ENCODE data around the gene DBN1.
A peak's percentile ranks its signal among the peaks of the same experiment; 100 is the strongest.

The DBN1 gene

DNA sequence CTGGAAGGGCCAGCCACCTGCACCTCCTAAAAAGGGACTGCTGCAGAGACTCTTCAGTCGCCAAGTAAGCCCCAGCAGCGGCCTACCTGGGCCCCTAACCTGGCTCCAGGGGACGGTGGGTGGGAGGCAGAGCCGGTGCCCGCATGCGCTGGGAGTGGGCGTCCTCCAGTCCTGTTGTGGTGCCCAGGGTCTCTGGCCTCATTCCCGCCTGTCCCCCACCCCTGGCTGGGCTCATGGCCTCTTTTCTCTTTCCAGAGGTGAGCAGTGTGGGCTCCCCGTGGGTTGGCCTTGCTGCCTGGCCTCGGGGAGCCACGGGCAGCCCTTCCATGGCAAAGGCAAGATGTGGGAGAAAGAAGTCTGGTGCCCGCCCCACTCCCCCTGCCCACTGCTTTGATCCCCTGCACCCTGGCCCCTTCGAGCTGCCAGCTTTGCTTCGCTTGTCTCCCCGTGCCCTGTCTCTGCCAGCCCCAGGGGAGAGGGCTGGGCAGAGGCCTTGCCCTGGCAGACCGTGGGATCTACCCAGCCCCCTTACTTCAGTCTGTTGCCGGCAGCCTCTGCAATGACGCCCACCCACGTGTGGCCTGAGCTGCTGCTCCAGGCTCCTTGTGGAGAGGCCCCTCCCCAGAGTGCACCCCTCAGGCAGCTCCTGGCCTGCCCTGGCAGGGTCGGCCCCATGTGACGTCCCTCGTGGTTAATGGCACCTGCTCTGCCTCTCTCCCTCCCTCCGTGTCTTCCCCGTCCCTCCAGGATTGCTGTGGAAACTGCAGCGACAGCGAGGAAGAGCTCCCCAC is 32.2 kb downstream of the DBN1 start:
- DNase-seq, result no peak

GRCh38 chr5:177440211-177440989 is 33.0 kb downstream of the DBN1 start:
- peak; percentile 48 to 77 for DNase-seq

DNA sequence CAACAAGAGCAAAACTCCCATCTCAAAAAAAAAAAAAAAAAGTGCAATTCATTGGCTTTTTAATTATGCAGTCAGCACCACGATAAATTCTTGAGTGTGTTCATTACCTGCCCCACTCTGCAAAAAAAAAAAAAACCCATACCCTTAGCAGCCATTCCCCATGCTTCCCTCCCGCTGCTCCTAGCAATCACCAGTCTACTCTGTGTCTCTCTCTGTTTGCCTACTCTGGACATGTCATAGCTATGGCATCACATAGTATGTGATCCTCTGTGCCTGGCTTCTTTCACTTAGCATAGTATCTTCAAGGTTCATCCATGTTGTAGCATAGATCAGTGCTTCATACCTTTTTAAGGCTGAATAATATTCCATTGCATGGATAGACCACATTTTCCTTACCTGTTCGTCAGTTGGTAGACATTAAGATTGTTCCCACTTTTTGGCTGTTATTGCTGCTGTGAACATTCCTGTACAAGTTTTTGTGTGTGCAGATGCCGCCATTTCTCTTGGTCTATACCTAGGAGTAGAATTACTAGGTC is 33.8 kb downstream of the DBN1 start:
- DNase-seq, result no peak

- no peak for DNase-seq
Measured at GRCh38 chr5:177438468-177438867, 35.0 kb downstream of the DBN1 start.

- no peak for DNase-seq
Measured at GRCh38 chr5:177437623-177438022, 35.8 kb downstream of the DBN1 start.

GRCh38 chr5:177435847-177436536 is 37.4 kb downstream of the DBN1 start:
- no peak for DNase-seq

DNA sequence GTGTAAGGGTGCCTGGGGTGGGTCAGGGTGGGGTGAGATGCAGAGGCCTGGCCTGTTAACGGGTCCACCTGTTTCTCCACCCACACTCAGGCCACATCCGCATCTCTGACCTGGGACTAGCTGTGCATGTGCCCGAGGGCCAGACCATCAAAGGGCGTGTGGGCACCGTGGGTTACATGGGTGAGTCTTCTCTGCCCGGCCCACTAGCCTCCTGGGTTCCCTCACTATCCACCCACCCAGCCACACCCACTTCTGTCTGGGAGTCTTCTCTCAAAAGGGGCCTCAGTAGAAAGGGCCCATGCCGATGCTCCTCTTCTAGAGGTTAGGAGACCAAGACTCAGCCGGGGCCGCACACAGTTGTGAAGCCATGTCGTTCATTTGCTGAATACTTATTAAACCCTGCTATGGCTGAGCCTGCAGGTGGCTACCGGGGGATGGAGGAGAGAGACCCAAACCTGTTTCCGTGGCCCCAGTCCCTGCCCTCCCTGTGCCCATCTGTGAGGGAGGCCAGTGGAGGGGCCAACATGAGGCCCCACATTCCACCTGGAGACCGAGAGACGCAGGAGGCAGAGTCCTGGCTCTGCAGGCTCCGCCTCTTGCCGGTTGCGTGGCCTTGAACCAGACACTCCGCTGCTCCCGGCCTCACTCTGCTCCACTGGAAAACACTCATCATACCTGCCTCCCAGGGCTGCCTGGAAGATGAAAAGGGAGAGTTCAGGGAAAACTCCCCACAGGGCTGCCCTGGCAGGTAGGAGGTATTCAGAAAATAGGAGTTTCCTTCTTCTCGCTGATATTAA is 38.3 kb downstream of the DBN1 start:
- DNase-seq, result no peak

DNA sequence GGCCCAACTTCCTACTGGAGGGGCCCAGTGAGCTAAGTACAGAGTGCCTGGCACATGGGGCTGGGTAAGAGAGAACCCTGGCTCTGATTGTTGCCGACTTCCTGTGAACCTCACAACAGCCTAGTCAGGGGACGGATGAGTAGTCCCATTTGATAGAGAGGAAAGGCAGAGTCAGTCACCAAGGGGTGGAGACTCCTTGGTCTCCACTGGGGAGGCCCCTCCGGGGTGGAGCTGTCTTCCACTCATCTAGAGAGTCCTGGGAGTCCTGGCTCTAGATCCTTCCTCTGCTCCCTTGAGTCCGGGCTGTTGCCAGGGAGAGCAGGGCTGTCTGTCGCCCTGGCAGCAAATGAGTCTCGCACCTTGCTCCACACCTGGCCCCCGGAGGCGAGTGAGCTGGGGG is 39.0 kb downstream of the DBN1 start:
- peak in 1 of 2 donors; percentile 56 for DNase-seq

- no peak for DNase-seq
Measured at GRCh38 chr5:177433658-177434217, 39.7 kb downstream of the DBN1 start.

DNA sequence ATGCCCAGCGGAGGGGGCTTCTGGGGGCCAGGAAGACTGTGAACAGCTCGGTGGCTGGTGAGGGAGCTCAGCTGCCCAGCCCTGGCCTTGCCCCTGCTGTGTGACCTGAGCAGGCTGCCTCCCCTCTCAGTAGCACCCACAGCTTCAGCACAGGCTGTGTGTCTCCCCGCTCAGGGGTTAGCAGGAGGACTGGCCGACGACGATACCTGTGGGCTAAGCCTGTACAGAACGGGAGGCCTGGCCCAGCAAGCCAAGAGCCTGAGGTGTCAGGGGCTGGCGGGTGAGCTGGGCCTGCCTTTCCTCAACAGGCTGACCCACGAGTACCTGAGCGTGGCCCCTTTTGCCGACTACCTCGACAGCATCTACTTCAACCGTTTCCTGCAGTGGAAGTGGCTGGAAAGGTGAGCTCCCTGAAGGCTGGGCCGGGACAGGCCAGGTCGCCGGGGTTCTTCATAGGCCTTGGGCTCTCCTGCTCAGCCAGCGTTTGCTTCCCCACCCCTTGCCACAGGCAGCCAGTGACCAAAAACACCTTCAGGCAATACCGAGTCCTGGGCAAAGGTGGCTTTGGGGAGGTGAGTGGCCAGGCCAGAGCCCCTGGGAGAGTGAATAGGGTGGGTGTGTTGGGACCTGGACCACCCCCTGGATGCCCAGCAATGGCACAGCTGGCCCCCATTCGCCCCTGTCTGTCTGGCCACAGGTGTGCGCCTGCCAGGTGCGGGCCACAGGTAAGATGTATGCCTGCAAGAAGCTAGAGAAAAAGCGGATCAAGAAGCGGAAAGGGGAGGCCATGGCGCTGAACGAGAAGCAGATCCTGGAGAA is 40.4 kb downstream of the DBN1 start:
- DNase-seq, result no peak

- no peak for DNase-seq
Measured at GRCh38 chr5:177432143-177432838, 41.1 kb downstream of the DBN1 start.

DNA sequence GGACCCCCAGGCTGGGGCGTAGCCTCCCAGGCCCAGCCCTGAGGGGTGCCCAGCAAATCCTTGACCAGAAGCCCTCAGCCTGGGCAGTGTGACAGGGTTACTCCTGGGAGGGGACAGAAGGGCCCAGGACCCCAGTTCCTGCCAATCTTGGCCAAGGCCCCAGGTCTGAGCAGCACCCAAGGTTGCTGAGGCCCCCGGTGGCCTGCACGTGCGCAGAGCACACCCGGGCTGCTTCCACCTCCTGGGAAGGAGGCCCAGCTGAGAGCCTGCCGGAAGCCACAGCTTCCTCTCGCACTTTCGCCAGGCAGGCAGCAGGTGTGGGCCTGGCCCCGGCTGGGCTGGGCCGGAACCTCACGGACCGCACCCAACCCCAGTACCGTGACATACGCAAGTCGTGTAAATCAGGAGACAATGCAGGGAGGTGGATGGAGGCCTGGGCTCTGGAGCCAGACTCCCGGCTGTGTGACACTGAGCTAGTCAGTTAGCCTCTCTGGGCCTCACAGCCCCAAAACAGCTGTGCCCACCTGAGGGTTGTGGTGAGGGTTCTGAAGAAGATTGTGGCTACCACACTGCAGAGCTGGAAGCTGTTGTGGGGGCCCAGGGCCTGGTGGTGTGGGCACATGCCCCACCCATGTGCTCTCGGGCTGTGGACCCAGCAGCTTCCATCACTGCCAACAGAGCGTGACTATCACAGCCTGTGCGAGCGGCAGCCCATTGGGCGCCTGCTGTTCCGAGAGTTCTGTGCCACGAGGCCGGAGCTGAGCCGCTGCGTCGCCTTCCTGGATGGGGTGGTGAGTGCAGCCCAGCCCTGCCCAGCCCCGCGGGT is 41.9 kb downstream of the DBN1 start:
- peak; percentile 83 to 87 for DNase-seq

DNA sequence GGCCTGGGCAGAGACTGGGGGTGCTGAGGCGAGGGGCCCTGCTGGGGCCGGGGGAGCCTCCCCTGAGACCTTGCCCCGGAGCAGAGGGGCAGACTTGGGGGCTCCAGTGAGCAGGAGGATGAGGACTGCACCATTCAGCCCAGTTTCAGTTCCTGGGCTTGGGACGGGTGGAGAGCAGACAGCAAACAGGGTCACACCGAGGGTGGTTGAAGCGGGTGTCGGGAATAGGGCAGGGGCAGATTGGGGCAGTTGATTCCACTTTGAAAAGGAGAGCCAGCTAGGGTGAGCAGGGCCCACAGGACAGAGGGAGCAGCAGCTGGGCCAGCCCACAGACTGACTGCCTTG is 42.5 kb downstream of the DBN1 start:
- DNase-seq, result no peak

GRCh38 chr5:177430140-177430951 is 43.1 kb downstream of the DBN1 start:
- DNase-seq, result no peak

DNA sequence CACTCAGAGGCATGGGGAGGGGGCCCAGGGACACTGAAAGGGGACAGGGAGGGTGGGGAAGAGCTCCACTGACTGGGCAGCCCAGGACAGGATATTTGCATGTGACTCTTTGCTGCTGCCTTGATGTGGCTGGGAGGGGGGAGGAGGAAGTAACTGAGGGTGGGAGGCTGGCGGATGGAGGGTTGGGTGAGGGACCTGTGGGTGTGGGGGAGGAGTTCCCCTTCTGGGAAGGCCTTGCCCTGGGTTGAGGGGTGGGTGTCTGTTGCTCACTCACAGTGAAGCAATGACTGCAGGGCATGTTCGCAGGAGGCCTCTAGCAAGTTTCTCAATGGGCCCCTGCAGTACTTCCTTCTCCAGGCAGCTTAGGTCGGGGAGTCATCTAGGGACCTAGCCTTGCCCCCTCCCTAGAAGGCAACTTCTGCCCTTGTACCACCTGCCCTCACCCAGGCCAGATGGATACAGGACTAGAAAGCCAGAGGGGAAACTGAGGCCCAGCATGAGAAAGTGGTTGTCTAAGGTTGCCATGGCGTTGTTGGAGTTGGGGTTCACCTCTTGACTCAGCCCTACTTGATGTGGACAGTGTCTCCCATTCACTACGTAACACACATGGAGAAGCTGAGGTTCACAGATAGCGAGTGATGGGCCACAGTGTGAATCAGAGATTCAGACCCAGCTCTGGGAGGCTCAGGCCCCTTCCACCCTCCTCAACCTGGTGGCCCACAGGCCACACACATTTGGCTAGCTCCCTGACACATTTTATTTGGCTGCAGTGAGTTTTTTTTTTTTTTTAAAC is 44.0 kb downstream of the DBN1 start:
- DNase-seq, result peak; percentile 87 to 91

DNA sequence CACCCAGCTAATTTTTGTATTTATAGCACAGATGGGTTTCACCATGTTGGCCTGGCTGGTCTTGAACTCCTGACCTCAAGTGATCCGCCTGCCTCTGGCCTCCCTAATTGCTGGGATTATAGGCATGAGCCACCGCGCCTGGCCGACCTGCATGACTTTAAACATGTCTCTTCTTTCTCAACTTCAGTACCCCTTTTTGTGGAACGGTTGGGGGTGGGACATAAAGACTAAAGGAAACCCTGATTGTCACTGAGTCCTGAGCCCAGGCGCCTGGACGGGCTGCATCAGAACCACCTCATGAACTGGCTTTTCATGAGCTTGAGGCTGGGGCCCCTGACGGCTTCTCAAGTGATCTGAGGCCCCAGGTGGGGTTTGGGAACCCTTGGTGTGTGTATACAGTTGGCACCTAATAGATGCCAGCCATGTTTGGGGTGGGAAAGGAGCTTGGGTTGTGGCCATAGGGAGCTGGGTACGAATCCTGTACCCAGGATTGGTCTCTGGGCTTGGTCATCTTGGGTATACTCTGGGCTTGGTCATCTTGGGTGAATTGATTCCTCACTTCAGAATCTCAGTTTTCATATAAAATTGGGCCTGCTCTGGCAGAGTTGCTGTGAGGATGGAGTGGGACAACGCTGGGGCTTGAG is 44.7 kb downstream of the DBN1 start:
- DNase-seq, result no peak

GRCh38 chr5:177427919-177428573 is 45.4 kb downstream of the DBN1 start:
- peak in 1 of 2 donors; percentile 52 for DNase-seq
